RWPE1 (cell line): Measurements from ENCODE around the gene NPNT.
A peak's percentile ranks its signal among the peaks of the same experiment; 100 is the strongest.

Source experiments
- CTCF ChIA-PET: fragments of 350-600 bp; sonication (Branson Sonifier 250); formaldehyde crosslinking; extraction: SDS; loops from one replicate; lab custom pipeline; 2021; lab: Yijun Ruan, JAX
- POLR2A ChIA-PET: fragments of 400-600 bp; formaldehyde crosslinking; extraction: SDS; loops from one replicate; lab custom pipeline; 2020; ENCODE audit warnings: antibody characterized with exemption; ENCODE audit not compliant: low non-redundant PET; lab: Yijun Ruan, JAX
- DNase-seq: peaks from one replicate; pipeline ENCODE4 v3.0.0; 2012; ENCODE audit warnings: low spot score
- H3K27ac ChIP-seq: fragments of 450-650 bp; 2 replicates; pipeline ENCODE4 v1.5.1; 2017
- TF ChIP-seq, protein P1 (sequence below): fragments of 450-650 bp; conservative IDR thresholded peaks from 2 replicates; pipeline ENCODE4 v1.5.1; 2017; ENCODE audit warnings: low read depth, mild to moderate bottlenecking

NPNT gene

DNA sequence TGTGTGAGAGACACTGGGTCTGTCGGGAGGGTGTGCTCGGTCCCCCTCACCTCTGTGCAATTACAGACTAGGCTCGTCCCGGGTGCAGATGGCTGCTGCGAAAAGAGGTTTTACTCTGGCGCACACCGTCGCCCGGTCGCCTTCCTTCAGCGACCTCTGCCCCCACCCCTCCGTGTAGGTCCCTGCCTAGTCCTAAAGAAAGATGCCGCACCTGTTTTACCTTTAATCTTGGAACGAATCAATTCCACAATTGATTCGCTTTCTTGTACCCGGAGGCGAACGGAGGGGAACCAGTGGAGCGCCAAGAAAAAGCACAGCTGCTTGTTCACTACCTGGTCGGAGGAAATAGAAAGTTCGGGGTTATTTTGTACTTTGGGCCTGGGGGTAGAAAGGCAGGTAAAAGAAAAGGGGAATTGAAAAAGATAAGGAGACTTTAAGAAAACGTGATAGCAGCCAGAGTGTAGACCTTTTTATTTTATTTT lies 1.2 kb downstream of the NPNT start:
- TF ChIP-seq, protein P1, sequence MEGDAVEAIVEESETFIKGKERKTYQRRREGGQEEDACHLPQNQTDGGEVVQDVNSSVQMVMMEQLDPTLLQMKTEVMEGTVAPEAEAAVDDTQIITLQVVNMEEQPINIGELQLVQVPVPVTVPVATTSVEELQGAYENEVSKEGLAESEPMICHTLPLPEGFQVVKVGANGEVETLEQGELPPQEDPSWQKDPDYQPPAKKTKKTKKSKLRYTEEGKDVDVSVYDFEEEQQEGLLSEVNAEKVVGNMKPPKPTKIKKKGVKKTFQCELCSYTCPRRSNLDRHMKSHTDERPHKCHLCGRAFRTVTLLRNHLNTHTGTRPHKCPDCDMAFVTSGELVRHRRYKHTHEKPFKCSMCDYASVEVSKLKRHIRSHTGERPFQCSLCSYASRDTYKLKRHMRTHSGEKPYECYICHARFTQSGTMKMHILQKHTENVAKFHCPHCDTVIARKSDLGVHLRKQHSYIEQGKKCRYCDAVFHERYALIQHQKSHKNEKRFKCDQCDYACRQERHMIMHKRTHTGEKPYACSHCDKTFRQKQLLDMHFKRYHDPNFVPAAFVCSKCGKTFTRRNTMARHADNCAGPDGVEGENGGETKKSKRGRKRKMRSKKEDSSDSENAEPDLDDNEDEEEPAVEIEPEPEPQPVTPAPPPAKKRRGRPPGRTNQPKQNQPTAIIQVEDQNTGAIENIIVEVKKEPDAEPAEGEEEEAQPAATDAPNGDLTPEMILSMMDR, result no peak
- peak overlapping the region; percentile 40 for H3K27ac ChIP-seq

DNA sequence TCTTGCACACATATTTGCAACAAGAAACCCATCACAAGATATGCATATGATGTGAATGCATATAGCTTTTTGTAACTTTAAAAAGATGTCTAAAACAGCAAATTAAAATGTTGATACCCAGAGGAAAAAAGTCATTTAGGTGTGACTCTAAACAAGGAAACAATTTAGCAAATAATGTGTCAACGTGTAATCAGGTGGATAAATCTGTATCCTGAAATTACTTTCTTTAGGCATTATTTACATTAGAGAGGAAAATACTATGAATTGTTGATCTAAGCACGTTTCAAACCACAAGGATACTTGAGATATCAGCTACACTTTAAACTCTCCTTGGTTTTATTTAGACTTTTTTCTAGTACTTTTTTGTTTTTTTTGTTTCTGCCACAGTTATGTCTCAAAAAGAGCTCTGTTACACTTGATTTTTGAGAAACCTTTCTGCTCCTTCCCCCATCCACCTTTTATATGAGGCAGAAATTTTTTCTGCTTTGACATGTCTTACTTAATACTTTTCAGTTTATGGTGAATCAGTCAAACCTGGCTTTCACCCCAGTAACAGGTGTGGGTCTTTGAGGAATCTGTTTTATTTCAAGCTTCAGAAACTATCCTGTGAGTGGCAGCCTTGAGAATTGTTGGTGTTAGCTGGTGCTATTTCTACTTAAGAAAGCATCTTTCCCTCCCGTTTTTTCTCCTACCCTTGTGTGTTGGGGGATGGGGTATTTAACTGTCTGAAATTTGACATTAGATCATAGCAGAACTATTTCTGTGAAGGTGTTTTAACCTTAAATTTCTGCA lies 1.9 kb downstream of the NPNT start:
- ChIA-PET POLR2A (no interaction called here), CTCF (interaction anchor here (0.6 to 0.7 kb wide), 4 partner anchors 32 to 606 kb away, joined by 3 to 5 read pairs (median 4); no protein-coding TSS in a partner anchor)
- H3K27ac ChIP-seq, result no peak overlapping the region

More for the DNA sequence above, 1.2 kb downstream of the NPNT start:
- ChIA-PET CTCF (interaction anchor here (0.7 kb wide), 1 partner anchor 370 kb away, joined by 3 read pairs; no protein-coding TSS in a partner anchor), POLR2A (no interaction called here)
- DNase-seq, result no peak

DNA sequence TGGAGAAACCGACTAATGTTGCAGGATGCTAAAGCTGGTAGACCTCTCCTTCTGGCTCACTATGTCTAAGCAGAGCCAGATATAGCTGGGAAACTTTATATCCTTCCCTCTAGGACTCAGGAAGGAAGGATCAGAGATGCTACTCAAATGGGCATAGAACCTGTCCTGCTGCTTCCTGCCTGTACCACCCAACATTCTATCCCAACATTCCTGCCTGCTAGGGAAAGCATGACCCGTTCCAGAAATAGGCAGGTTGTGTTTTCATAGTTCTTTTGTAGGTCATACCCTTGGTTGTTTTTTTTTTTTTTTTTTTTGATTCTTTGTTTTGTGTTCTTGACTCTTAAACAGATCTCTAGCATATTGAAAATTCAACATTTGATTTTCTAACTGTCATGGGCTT lies 5.3 kb downstream of the NPNT start:
- TF ChIP-seq, protein P1, result no peak
- ChIA-PET POLR2A (no interaction called here), CTCF (interaction anchor here (0.6 kb wide), 1 partner anchor 404 kb away, joined by 3 read pairs; no protein-coding TSS in a partner anchor)
- H3K27ac ChIP-seq, result no peak overlapping the region
- no peak for DNase-seq

More for the DNA sequence above, 1.9 kb downstream of the NPNT start:
- TF ChIP-seq, protein P1, result no peak
- DNase-seq, result peak; percentile 18

DNA sequence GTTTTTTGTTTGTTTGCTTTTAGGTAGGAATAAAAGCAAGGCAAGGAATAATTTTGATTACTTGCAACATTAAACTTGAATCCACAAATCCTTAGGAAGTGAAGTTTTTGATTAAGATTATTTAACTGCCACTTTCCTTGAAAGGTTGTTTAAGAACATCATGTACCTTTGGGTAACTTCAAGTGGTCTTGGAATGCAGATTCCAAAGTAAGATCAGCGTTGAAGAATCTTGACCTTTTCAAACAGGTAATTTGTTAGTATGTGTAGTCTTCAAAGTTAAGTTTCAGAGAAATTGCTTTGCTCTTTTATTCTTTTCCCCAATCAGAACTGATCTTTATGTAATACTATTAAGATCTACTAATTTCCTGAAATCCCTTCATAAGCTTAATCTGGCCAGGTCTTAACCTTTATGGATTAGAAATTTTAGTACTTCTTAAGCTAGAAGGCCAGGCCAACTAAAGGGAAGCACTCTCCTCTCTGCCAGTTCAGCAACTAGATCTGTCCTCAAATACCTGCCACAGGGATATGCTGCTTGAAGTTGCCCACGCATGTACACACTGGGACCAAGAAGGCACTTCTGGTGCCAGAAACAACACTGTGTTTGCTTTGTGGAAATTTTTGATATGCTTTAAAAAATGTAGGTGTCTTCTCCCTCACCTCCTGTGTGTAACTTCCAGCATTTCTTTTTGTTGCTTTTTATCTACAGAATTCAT lies 7.4 kb downstream of the NPNT start:
- no peak overlapping the region for H3K27ac ChIP-seq
- TF ChIP-seq, protein P1, result no peak
- DNase-seq, result no peak
- CTCF ChIA-PET, result no interaction called here
- POLR2A ChIA-PET, result no interaction called here

DNA sequence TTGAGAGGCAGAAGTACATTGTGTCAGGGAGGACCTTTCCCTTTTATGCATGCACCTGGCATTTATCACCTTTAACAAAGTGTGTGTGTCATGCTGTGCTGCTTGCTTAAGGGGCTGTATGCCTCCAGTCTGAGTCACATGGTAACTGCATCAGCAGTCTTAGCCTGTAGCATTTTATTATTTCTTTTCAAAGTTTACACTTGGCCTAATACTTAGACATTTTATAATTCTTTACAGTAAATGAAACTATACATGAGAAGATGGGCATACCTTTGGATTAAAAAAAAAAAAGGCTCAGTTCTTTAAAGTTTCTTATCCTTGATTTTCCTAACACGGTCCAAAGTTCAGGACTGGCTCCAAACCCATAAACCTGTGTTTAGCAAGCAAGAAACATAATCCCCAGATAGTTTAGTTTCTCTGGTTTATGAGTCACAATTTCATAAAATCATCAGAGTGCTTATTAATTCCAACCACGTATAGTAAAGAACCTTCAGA lies 14.6 kb downstream of the NPNT start:
- DNase-seq, result peak; percentile 71
- ChIA-PET POLR2A (no interaction called here), CTCF (interaction anchor here (0.7 kb wide), 1 partner anchor 16 kb away, joined by 3 read pairs; no protein-coding TSS in a partner anchor)
- H3K27ac ChIP-seq, result no peak overlapping the region
- TF ChIP-seq, protein P1, result no peak

DNA sequence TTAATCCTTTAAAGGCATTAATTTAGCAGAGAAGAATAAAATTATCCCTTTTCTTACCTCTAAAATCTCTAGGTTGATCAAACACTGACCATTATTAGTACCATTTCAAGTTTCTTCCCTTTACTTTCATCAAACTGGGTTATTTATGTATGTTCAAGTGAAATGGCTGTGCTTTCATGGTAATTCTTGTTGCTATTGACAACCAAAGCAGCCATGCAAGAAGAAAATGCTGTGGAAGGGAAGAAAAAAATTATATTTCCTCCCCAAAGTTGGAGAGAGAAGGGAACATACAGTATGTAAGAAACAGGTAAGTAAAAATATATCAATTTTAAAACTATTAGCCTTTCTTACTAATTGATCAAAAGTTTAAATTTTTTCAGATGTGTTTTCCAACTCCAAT lies 16.2 kb downstream of the NPNT start:
- ChIA-PET CTCF (no interaction called here), POLR2A (no interaction called here)
- no peak overlapping the region for H3K27ac ChIP-seq
- DNase-seq, result no peak
- TF ChIP-seq, protein P1, result no peak
